GDM1 (cell line): ENCODE data around the gene BCL2L1.

Source experiments
- DNase-seq: peaks from one replicate; lab custom pipeline; 2025; lab: John Stamatoyannopoulos, UW

The BCL2L1 gene

DNA sequence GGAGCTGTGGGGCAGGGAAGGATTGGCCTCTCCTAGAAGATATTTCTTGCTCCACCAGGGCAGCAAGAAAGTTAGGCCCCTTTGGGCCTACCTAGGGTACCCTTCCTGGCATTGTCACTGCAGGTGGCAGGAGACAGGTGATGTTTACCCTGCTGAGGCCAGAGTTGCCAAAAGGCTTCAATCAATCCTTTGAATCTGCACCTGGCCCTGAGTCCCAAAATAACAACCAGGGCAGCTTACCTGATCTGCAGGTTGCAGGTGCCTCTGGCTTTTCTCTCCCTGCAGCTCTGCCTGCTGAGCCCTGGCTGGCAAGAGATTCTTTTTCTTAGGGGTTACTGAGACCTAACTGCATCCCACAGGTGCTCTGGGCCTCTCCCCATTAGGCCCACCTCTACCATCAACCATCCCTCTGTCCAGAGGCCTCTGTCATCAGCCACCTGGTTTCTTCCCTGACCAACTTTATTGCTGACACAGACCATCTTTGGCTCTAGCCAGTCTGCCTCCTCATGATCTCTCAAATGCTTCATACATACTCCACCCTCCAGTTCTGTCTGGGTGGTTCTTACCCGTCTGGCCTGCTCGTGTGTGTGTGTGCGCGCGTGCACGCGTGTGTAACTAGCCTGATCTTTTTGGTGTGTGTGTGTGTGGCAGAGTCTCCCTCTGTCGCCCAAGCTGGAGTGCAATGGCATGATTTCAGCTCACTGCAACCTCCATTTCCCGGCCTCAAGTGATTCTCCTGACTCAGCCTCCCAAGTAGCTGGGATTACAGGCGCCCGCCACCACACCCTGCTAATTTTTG lies 13.7 kb downstream of the BCL2L1 start:
- DNase-seq = no peak

DNA sequence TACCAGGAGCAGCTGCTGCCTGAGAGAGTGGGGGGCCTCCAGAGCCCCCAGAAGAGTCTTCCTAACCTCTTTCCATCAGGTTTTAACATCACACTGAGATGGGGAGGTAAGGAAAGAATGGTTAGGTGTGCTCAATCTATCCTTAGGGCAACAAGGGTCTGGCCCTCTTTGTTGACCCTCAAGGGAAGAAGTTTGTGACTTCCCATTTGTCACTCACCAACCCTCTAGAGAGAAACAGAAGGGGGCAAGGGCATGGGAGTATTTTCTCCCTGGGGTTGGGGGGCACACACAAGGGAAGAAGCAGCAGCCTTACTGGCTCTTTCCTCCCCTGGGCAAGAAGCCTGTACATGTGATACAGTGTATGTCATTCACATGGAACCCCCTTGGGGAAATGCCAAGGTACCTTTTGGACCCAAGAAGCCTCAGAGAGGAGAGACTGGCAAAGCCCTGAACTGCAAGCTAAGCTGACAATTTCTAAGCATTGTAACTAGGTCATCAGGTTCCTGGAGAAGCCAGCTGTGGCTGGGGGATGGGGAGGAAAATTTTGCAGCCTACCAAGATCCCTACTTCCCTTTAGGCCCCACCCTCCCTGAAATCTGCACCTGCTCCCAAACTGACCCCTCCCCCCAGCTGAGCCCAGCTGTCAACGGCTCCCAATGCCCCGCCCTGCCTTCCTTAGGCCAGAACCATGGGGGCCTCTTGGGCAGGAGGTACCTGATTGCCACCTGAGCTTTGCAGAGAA lies 14.5 kb downstream of the BCL2L1 start:
- DNase-seq = no peak

DNA sequence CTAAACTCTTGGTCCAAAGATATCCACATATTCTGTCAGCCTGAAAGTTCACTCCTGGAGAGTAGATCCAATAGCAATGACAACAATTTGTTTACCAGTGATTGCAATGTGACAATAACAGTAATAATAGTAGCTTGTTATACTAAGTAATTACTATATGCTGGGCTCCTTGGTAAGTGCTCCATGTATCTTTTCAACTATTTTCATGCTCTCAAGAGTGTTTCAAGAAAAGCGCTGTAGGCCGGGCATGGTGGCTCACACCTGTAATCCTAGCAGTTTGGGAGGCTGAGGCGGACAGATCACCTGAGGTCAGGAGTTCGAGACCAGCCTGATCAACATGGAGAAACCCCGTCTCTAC lies 15.4 kb downstream of the BCL2L1 start:
- DNase-seq = no peak

DNA sequence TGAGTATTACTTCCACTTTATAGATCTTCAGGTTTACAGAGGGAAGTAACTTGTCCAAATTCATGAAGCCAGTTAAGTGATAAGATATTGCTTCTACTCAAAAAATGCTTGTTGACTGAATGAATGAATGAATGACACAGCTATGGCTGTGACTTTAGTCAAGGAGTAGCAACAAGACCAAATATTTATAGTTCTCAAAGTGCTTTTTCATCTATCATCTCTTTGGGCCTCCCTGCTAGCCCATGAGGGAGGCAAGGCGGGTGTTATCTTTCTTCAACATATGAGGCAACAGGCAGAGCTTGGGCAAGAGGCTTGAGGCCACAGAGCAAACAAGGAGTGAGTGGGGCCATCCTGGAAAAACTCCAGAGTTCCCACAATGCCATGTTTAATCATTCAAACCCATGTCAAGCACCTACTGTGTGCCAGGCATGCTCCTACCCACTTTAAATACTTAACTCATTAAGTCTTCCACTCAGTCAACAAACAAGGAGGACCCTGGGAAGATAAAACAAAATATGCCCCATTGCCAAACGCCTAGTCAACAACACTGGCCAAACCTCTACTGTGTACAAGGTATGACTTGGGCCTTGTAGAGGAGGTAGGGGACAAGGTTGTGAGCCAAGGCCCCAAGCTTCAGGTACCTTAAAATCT lies 15.9 kb downstream of the BCL2L1 start:
- DNase-seq = no peak

- no peak for DNase-seq
Observed at GRCh38 chr20:31705598-31706597, 16.8 kb downstream of the BCL2L1 start.

GRCh38 chr20:31705191-31705590 lies 17.5 kb downstream of the BCL2L1 start:
- no peak for DNase-seq

DNA sequence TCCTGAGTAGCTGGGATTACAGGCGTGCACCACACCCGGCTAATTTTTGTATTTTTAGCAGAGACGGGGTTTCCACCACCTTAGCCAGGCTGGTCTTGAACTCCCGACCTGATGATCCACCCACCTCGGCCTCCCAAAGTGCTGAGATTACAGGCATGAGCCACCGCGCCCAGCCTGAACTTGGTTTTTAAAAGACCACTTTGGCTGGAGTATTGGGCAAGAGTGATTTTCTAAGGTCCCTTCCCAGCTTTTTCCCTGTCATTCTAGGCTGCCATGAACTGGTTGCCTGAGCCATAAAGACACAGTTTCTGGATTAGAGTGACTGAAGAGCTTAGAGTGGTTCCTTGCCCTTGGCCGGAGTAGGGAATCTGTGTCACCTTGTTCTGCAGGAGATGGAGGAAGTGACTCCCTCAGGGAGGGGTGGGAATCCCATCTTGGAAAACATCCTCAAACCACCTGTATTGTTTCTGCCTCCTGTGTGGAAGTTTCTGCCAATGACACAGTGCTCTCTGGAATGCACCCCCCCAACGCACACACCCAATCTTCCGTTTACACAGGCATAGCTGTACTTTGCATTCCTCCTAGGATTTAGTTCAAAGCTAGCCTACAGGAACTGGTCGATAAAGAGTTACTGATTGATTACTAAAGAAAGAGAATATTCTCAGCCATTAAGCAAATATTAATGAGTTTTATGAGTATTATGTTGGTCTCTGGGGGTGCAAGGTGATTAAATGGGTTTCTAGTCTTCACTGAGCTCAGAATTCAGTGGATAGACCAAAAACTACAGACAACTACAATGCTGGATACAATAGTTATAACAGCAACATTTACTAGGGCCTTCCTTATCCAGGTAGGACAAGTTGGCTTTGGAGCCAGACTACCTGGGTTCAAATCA lies 18.2 kb downstream of the BCL2L1 start:
- DNase-seq = no peak

DNA sequence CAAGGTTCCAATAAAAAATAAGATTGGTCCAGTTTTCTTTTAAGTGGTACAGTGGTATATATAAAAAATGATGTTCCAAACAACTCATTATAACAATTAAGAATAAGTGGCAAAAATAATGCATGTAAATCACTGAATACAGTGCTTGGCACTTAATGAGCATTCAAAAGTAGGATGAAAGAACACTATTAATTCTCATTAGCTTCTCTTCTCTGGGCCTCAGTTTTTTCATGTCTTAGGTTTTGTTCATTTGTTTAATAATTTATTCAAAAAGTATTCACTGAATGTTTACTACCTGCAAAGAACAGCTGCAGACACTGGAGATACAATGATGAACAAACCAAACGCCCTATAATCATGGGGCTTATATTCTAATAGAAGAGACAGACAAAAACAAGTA lies 21.1 kb downstream of the BCL2L1 start:
- DNase-seq = no peak

- no peak for DNase-seq
Observed at GRCh38 chr20:31700747-31701146, 21.9 kb downstream of the BCL2L1 start.

DNA sequence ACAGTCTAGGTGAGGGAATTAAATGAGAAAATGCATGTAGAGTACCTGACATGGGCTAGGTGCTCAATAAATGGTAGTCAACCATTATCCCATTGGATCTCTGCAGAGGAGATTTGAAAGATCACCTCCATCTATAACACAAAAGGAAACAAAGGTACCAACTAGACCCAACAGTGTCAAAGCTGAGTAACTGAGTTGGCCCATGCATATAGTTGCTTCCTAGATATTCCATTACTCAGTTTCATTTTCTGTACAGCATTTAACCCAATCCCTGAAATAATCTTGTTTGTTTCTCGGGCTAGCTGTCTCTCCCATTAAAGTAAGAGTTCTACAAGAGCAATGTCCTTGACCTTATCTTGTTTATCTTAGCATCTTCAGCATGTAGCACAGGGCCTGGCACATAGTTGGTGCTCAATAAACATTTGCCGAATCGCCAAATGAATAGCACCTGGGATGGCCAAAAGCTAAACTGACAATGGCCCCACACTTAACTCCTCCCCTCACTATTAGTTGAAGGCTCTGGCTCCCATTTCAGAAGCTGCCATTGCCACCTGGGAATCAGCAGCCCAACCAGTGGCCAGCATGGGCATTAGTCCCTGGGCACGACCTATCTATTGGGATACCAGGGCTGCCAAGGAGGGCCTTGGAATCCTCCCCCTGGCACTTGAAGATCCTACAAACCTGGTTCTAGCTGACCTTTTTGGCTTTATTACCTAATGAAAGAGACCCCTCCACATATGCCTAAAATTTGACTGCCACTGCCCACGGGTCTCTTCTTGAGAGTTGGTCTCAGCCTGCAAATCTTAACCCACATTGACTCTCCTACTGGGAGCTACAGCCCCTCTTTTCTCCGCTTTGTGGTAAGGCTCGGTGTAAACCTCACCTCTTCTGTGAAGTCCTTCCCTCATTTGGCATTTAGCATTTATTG lies 22.6 kb downstream of the BCL2L1 start:
- no peak for DNase-seq

- no peak for DNase-seq
Observed at GRCh38 chr20:31698803-31699718, 23.6 kb downstream of the BCL2L1 start.

DNA sequence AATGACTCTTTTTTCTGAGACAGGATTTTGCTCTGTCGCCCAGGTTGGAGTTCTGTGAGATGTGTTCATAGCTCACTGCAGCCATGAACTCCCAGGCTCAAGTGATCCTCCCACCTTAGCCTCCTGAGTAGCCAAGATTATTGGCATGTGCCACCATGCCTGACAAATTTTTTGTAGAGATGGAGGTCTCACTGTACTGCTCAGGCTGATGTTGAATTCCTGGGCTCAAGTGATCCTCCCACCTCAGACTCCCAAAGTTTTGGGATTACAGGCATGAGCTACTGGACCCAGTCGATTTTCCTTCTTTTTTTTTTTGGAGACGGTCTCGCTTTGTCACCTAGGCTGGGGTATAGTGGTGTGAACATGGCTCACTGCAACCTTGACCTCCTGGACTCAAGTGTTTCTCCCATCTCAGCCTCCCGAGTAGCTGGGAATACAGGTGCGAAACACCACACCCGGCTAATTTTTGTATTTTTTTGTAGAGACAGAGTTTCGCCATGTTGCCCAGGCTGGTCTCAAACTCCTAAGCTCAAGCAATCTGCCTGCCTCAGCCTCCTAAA lies 24.3 kb downstream of the BCL2L1 start:
- no peak for DNase-seq

- no peak for DNase-seq
Observed at GRCh38 chr20:31695849-31696804, 26.5 kb downstream of the BCL2L1 start.

GRCh38 chr20:31694842-31695593 lies 27.6 kb downstream of the BCL2L1 start:
- DNase-seq = no peak

GRCh38 chr20:31693987-31694661 lies 28.5 kb downstream of the BCL2L1 start:
- no peak for DNase-seq

GRCh38 chr20:31693402-31693801 lies 29.3 kb downstream of the BCL2L1 start:
- DNase-seq = no peak
